SK-N-SH (cell line): Measurements from ENCODE around the gene ZNF445. TPM values are rescaled to one million over a fixed set of nuclear protein-coding genes. Genes with fewer than 3 reads are reported as not detected.
"Not testable (repeated sequence)": the region's sequence is repeated elsewhere in the genome, so short reads cannot be mapped to it uniquely, and the experiment has no call there.

Source experiments
- CTCF ChIA-PET: fragments of 300-600, 350-600 bp; formaldehyde crosslinking; extraction: SDS; loops from one replicate; lab custom pipeline; 2021; lab: Yijun Ruan, JAX
- POLR2A ChIA-PET: fragments of 350-600 bp; sonication (Branson Sonifier 250); formaldehyde crosslinking; extraction: SDS; loops from one replicate; lab custom pipeline; 2020; ENCODE audit warnings: antibody characterized with exemption, inconsistent platforms; lab: Yijun Ruan, JAX
- DNase-seq: peaks from one replicate; pipeline ENCODE4 v3.0.0; 2012
- H2AFZ ChIP-seq: fragments of 200-600 bp; sonication (generic); 2 replicates; pipeline ENCODE4 v1.8.1; 2016; ENCODE audit warnings: antibody characterized with exemption, mild to moderate bottlenecking, low read depth
- H3F3A ChIP-seq: fragments of 200-600 bp; sonication (generic); replicated peaks from 2 replicates; pipeline ENCODE3; 2016; ENCODE audit warnings: antibody characterized with exemption, mild to moderate bottlenecking; ENCODE audit not compliant: insufficient read depth
- H3K27ac ChIP-seq, 2 experiments: fragments of 200-500 bp in 1 of 2; fragments of 200-600 bp in 1 of 2; sonication (Bioruptor generic) in 1 of 2; sonication (generic), shearing (Covaris generic) in 1 of 2; 2 replicates each; pipeline versions ENCODE4 v1.5.1 to v1.6.1; 2014 to 2016; ENCODE audit warnings: low read depth in 2 of 2, inconsistent platforms in 1 of 2, low read length in 1 of 2, mild to moderate bottlenecking in 1 of 2, mixed read lengths in 1 of 2
- H3K27me3 ChIP-seq: fragments of 200-600 bp; sonication (generic), shearing (Covaris generic); 2 replicates; pipeline ENCODE4 v1.6.1; 2016; ENCODE audit warnings: mixed run types; ENCODE audit not compliant: insufficient read depth
- H3K36me3 ChIP-seq, 2 experiments: fragments of 200-500 bp in 1 of 2; fragments of 200-600 bp in 1 of 2; sonication (Bioruptor generic) in 1 of 2; sonication (generic) in 1 of 2; replicated peaks in 1 of 2; 2 replicates each; pipeline versions ENCODE3 to v1.5.1; 2014 to 2016; ENCODE audit warnings: low read length in 1 of 2, mild to moderate bottlenecking in 1 of 2; ENCODE audit not compliant: insufficient read depth in 2 of 2, control insufficient read depth in 1 of 2
- H3K4me1 ChIP-seq, 2 experiments: fragments of 200-500 bp in 1 of 2; fragments of 200-600 bp in 1 of 2; sonication (Bioruptor generic) in 1 of 2; sonication (generic), shearing (Covaris generic) in 1 of 2; 2 replicates each; pipeline versions ENCODE4 v1.5.1 to v1.6.1; 2014 to 2016; ENCODE audit warnings: low read depth in 1 of 2, low read length in 1 of 2, mixed run types in 1 of 2; ENCODE audit not compliant: insufficient read depth in 2 of 2, control insufficient read depth in 1 of 2
- H3K4me2 ChIP-seq: fragments of 200-600 bp; sonication (generic), shearing (Covaris generic); 2 replicates; pipeline ENCODE4 v1.6.1; 2017; ENCODE audit warnings: mixed run types
- H3K4me3 ChIP-seq, 2 experiments: fragments of 200-500 bp in 1 of 2; fragments of 200-600 bp in 1 of 2; sonication (Bioruptor generic) in 1 of 2; sonication (generic), shearing (Covaris generic) in 1 of 2; 2 replicates each; pipeline versions ENCODE4 v1.5.1 to v1.8.1; 2014 to 2016; ENCODE audit warnings: low read depth in 2 of 2, inconsistent platforms in 1 of 2, low read length in 1 of 2, mild to moderate bottlenecking in 1 of 2, mixed read lengths in 1 of 2, moderate library complexity in 1 of 2
- H3K79me2 ChIP-seq: fragments of 200-600 bp; sonication (generic); 2 replicates; pipeline ENCODE4 v1.8.1; 2017; ENCODE audit warnings: mild to moderate bottlenecking; ENCODE audit not compliant: insufficient read depth
- H3K9ac ChIP-seq: fragments of 200-600 bp; sonication (generic); 2 replicates; pipeline ENCODE4 v1.6.1; 2017; ENCODE audit warnings: mixed run types
- H3K9me2 ChIP-seq: fragments of 200-600 bp; sonication (generic); 2 replicates; pipeline ENCODE4 v1.6.1; 2017; ENCODE audit warnings: mixed run types
- H3K9me3 ChIP-seq: fragments of 200-600 bp; sonication (generic); 2 replicates; pipeline ENCODE4 v1.6.1; 2017; ENCODE audit warnings: mixed run types, mild to moderate bottlenecking, moderate library complexity
- H4K20me1 ChIP-seq: fragments of 200-600 bp; sonication (generic); 2 replicates; pipeline ENCODE4 v1.6.1; 2017; ENCODE audit warnings: mild to moderate bottlenecking, mixed run types; ENCODE audit not compliant: insufficient read depth
- ELF1 ChIP-seq: IDR thresholded peaks from 2 replicates; pipeline ENCODE4 v1.4.0; 2012
- FOSL2 ChIP-seq: IDR thresholded peaks from 2 replicates; pipeline ENCODE4 v1.4.0; 2012; ENCODE audit warnings: low read depth, mild to moderate bottlenecking, moderate library complexity, borderline replicate concordance
- FOXJ3 ChIP-seq: sonication (generic); formaldehyde crosslinking; IDR thresholded peaks from 2 replicates; pipeline ENCODE4 v1.5.1; 2020; ENCODE audit warnings: mild to moderate bottlenecking, missing genetic modification reagents
- GABPA ChIP-seq: IDR thresholded peaks from 2 replicates; pipeline ENCODE4 v1.4.0; 2012; ENCODE audit warnings: low read depth, mild to moderate bottlenecking
- MAX ChIP-seq: IDR thresholded peaks from 2 replicates; pipeline ENCODE4 v1.4.0; 2012; ENCODE audit warnings: low read depth
- MEF2A ChIP-seq: IDR thresholded peaks from 2 replicates; pipeline ENCODE4 v1.4.0; 2012; ENCODE audit warnings: low read depth, borderline replicate concordance
- PBX3 ChIP-seq: IDR thresholded peaks from 2 replicates; pipeline ENCODE4; 2012
- RAD21 ChIP-seq: IDR thresholded peaks from 2 replicates; pipeline ENCODE4 v1.6.1; 2012; ENCODE audit warnings: mild to moderate bottlenecking, low read length
- RXRA ChIP-seq: IDR thresholded peaks from 2 replicates; pipeline ENCODE4 v1.4.0; 2012; ENCODE audit warnings: low read depth, mild to moderate bottlenecking, borderline replicate concordance
- SIN3A ChIP-seq: IDR thresholded peaks from 2 replicates; pipeline ENCODE4 v1.6.1; 2012; ENCODE audit warnings: low read depth, mild to moderate bottlenecking, low read length, moderate library complexity, borderline replicate concordance
- TEAD4 ChIP-seq: IDR thresholded peaks from 2 replicates; pipeline ENCODE4 v1.4.0; 2012; ENCODE audit warnings: mild to moderate bottlenecking, borderline replicate concordance; ENCODE audit not compliant: insufficient read depth
- USF1 ChIP-seq: IDR thresholded peaks from 2 replicates; pipeline ENCODE4 v1.4.0; 2012; ENCODE audit warnings: low read depth, borderline replicate concordance
- WGBS: methylation state at CpG from one replicate; pipeline ENCODE4 v1.1.6; 2017; ENCODE audit warnings: low lambda C conversion rate; 5-methylcytosine and 5-hydroxymethylcytosine counted together
- polyA plus RNA-seq, 3 experiments: library from polyadenylated mRNA; depleted of rRNA; stranded (reverse); fragments of >200 nt; gene quantifications; 2 replicates each; pipeline ENCODE4 v1.2.3, GENCODE V29; 2012

ZNF445 gene
- polyA plus RNA-seq, 1 of the 3 experiments (the other 2 are of a cell fraction) = 2.2 TPM

- CTCF ChIA-PET = interaction anchor here (0.9 kb wide), 1 partner anchor 9 kb away, joined by 5 read pairs; no protein-coding TSS in a partner anchor
These were observed 76.7 kb downstream of the ZNF445 start for GRCh38 chr3:44400771-44401170.

GRCh38 chr3:44398853-44399252, 78.6 kb downstream of the ZNF445 start:
- no peaks in the 10 kb centered on the region for H3K9me3 ChIP-seq
- H3K27ac ChIP-seq = no peak overlapping the region
- H3K9me2 ChIP-seq = no peaks in the 10 kb centered on the region
- no peaks in the 10 kb centered on the region for H4K20me1 ChIP-seq
- H3K79me2 ChIP-seq = no peaks in the 10 kb centered on the region
- H3K4me3 ChIP-seq = no peak overlapping the region
- DNase-seq = no peak
- no peaks in the 10 kb centered on the region for H3F3A ChIP-seq
- TF ChIP-seq MEF2A (no peak), RAD21 (no peak), ELF1 (no peak), PBX3 (no peak)
- H3K27me3 ChIP-seq = no peaks in the 10 kb centered on the region
- H3K4me1 ChIP-seq = no peaks in the 10 kb centered on the region
- no peak overlapping the region for H3K9ac ChIP-seq
- CTCF ChIA-PET = no interaction called here
- H3K36me3 ChIP-seq = peaks cover 11 to 20% of the 10 kb centered on the region in 2 experiments
- POLR2A ChIA-PET = no interaction called here
- 96% methylated on average over 4 of the region's 4 CpGs for WGBS
- H2AFZ ChIP-seq = no peak overlapping the region
- no peak overlapping the region for H3K4me2 ChIP-seq

More at GRCh38 chr3:44400771-44401170, 76.7 kb downstream of the ZNF445 start:
- no peaks in the 10 kb centered on the region for H3K27me3 ChIP-seq
- no peak overlapping the region for H3K4me2 ChIP-seq
- H3K27ac ChIP-seq = no peak overlapping the region
- H4K20me1 ChIP-seq = no peaks in the 10 kb centered on the region
- H3K36me3 ChIP-seq = peaks cover 11 to 20% of the 10 kb centered on the region in 2 experiments
- no peaks in the 10 kb centered on the region for H3K9me3 ChIP-seq
- no peak overlapping the region for H3K4me3 ChIP-seq
- H3K9ac ChIP-seq = no peak overlapping the region
- H3F3A ChIP-seq = no peaks in the 10 kb centered on the region
- no peaks in the 10 kb centered on the region for H3K4me1 ChIP-seq
- no peak for DNase-seq
- no peak for TF ChIP-seq GABPA
- no peak for TF ChIP-seq FOSL2
- no peak for TF ChIP-seq RAD21
- no peak for TF ChIP-seq TEAD4
- TF ChIP-seq PBX3 = no peak
- no peak for TF ChIP-seq SIN3A
- TF ChIP-seq RXRA = no peak
- no peak for TF ChIP-seq FOXJ3 (CRISPR knock-in tag)
- no peak for TF ChIP-seq USF1
- no peak for TF ChIP-seq MAX
- TF ChIP-seq, all 33 proteins: peak for 0
- Histone ChIP-seq H3K9me2 (no peaks in the 10 kb centered on the region), H2AFZ (no peak overlapping the region), H3K79me2 (no peaks in the 10 kb centered on the region)
- POLR2A ChIA-PET = interaction anchor here (0.6 kb wide), 1 partner anchor 12 kb away, joined by 3 read pairs; no protein-coding TSS in a partner anchor
- 84% methylated on average over 2 of the region's 2 CpGs for WGBS

GRCh38 chr3:44398271-44398670, 79.2 kb downstream of the ZNF445 start:
- DNase-seq, H3K4me3 ChIP-seq, POLR2A ChIA-PET, H3K9me2 ChIP-seq, H2AFZ ChIP-seq, H3K4me1 ChIP-seq, CTCF ChIA-PET, H3K27ac ChIP-seq, H3K9me3 ChIP-seq, H3K27me3 ChIP-seq, H3K79me2 ChIP-seq, H3K4me2 ChIP-seq, H3K9ac ChIP-seq, H4K20me1 ChIP-seq, H3F3A ChIP-seq: not testable (repeated sequence)
- 97% methylated on average over 8 of the region's 8 CpGs for WGBS
- peaks cover 11 to 20% of the 10 kb centered on the region in 2 experiments for H3K36me3 ChIP-seq
